PC-9 (cell line): ENCODE data around the gene CSRNP2.

ENCODE experiments used
- EZH2 ChIP-seq: fragments of 200-600 bp; sonication (generic); IDR thresholded peaks from 2 replicates; pipeline ENCODE4 v1.8.0; 2017; ENCODE audit warnings: antibody characterized with exemption, low read depth
- TF ChIP-seq, protein P1 (sequence below): fragments of 200-600 bp; sonication (generic); conservative IDR thresholded peaks from 2 replicates; pipeline ENCODE4 v1.6.1; 2017; ENCODE audit warnings: mixed run types, antibody characterized with exemption, mild to moderate bottlenecking, moderate library complexity

DNA sequence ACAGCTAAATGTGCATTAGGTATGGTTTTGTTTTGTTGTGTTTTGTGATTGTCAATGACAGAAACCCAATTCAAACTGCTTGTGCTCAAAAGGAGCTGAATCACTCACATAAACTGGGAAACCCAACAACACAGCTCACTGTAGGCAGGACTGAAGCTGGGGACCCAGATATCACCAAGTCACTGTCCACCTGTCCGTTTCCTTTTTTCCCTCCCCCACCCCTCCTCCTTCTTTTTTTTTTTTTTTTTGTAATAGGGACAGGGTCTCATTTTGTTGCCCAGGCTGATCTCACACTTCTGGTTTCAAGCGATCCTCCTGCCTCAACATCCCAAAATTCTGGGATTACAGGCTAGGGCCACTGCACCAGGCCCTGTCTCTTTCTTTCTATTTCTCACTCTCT lies 50.3 kb downstream of the CSRNP2 start:
- TF ChIP-seq, protein P1, sequence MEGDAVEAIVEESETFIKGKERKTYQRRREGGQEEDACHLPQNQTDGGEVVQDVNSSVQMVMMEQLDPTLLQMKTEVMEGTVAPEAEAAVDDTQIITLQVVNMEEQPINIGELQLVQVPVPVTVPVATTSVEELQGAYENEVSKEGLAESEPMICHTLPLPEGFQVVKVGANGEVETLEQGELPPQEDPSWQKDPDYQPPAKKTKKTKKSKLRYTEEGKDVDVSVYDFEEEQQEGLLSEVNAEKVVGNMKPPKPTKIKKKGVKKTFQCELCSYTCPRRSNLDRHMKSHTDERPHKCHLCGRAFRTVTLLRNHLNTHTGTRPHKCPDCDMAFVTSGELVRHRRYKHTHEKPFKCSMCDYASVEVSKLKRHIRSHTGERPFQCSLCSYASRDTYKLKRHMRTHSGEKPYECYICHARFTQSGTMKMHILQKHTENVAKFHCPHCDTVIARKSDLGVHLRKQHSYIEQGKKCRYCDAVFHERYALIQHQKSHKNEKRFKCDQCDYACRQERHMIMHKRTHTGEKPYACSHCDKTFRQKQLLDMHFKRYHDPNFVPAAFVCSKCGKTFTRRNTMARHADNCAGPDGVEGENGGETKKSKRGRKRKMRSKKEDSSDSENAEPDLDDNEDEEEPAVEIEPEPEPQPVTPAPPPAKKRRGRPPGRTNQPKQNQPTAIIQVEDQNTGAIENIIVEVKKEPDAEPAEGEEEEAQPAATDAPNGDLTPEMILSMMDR, result no peak
- no peak for TF ChIP-seq EZH2
